HG03045 (cell line): Measurements from ENCODE around the gene TRABD2A.
A peak's percentile ranks its signal among the peaks of the same experiment; 100 is the strongest.

Experiments used
- ATAC-seq: cut with Tn5 transposase; IDR thresholded peaks from one replicate; pipeline ENCODE4 v1.9.1; 2021; ENCODE audit warnings: mild to moderate bottlenecking, moderate library complexity; ENCODE audit not compliant: unreplicated experiment

The TRABD2A gene

GRCh38 chr2:84904717-84905174 is 23.9 kb upstream of the TRABD2A start:
- ATAC-seq = no peak

- no peak for ATAC-seq
Measured at GRCh38 chr2:84904151-84904550, 23.3 kb upstream of the TRABD2A start.

- ATAC-seq = no peak
Measured at GRCh38 chr2:84902526-84902925, 21.6 kb upstream of the TRABD2A start.

- no peak for ATAC-seq
Measured at GRCh38 chr2:84901593-84902120, 20.8 kb upstream of the TRABD2A start.

- no peak for ATAC-seq
Measured at GRCh38 chr2:84900971-84901370, 20.1 kb upstream of the TRABD2A start.

- ATAC-seq = no peak
Measured at GRCh38 chr2:84899304-84900204, 18.7 kb upstream of the TRABD2A start.

- ATAC-seq = no peak
Measured at GRCh38 chr2:84897773-84898172, 16.9 kb upstream of the TRABD2A start.

- ATAC-seq = no peak
Measured at GRCh38 chr2:84896567-84896966, 15.7 kb upstream of the TRABD2A start.

GRCh38 chr2:84894758-84895520 is 14.1 kb upstream of the TRABD2A start:
- no peak for ATAC-seq

GRCh38 chr2:84894131-84894586 is 13.3 kb upstream of the TRABD2A start:
- no peak for ATAC-seq

GRCh38 chr2:84891355-84892010 is 10.6 kb upstream of the TRABD2A start:
- ATAC-seq = no peak

- no peak for ATAC-seq
Measured at GRCh38 chr2:84889332-84889731, 8.4 kb upstream of the TRABD2A start.

GRCh38 chr2:84888401-84889276 is 7.8 kb upstream of the TRABD2A start:
- peak; percentile 93 for ATAC-seq

- no peak for ATAC-seq
Measured at GRCh38 chr2:84886791-84887190, 5.9 kb upstream of the TRABD2A start.

- no peak for ATAC-seq
Measured at GRCh38 chr2:84885111-84885510, 4.2 kb upstream of the TRABD2A start.

- ATAC-seq = no peak
Measured at GRCh38 chr2:84884449-84884848, 3.6 kb upstream of the TRABD2A start.

GRCh38 chr2:84882775-84883550 is 2.1 kb upstream of the TRABD2A start:
- no peak for ATAC-seq

- ATAC-seq = no peak
Measured at GRCh38 chr2:84882414-84882738, 1.5 kb upstream of the TRABD2A start.
